Kidney tubule cell (primary cell): ENCODE data around the gene COMMD3.
"Not testable (repeated sequence)": the region's sequence is repeated elsewhere in the genome, so short reads cannot be mapped to it uniquely, and the experiment has no call there.

ENCODE experiments used
- DNase-seq: peaks from one replicate; pipeline ENCODE4 v3.0.0-alpha.2; 2018; ENCODE audit warnings: low spot score

Gene COMMD3

DNA sequence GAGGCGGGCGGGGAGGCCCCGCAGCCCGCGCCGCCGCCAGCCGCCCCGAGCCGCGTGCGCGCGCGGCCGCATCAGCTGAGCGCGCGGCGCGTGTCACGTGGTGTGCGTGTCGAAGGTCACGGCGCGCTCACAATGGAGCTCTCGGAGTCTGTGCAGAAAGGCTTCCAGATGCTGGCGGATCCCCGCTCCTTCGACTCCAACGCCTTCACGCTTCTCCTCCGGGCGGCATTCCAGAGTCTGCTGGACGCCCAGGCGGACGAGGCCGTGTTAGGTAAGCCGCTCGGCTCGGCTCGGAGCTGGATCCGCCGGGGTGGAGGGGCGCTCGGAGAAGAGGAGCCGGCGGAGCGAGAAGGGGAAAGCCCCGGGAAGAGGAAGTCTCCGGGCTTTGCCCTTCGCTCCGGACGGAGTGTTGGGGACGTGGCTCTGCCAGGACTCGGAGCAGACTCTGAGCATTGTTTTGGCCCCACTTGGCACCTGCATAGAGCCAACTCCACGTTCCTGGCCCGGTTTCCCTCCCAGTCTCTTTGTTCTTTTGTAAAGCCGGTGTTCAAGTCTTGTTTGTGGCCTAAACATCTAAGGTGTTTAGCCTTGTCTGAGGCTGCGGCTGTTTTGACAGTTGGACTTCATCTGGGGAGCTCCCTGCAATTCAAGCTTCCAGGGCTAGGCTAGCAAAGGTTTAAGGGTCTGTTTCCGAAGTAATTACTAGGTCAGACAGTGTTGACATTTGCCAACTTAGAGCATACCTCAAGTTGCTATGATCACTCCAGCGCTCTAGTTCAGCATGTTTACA lies at the start of gene COMMD3:
Gene COMMD3, plus strand, starts transcription at position 103 of the 790 bp plus-strand sequence. Its CDS starts 30 bp downstream, at position 133.
- peak; percentile 85 for DNase-seq

DNA sequence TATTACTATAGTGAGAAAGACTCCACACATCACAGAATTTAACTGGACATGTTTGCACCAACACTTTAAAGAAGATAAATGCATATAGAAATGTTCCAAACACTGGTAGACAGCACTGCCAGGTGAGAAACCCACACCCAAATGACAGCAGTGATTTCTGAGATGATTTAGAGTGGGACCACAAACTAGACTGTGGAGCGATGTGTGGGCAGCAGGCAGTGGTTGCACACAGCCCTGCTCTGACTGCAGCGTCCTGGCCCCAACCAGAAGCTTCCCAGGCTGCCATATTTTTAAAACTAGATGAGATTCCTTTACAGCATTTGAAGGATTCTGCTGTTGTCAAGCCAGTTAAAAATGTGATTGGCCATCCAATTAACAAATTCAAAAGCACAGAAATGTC lies 47.7 kb upstream of the COMMD3 start:
- DNase-seq, result no peak

DNA sequence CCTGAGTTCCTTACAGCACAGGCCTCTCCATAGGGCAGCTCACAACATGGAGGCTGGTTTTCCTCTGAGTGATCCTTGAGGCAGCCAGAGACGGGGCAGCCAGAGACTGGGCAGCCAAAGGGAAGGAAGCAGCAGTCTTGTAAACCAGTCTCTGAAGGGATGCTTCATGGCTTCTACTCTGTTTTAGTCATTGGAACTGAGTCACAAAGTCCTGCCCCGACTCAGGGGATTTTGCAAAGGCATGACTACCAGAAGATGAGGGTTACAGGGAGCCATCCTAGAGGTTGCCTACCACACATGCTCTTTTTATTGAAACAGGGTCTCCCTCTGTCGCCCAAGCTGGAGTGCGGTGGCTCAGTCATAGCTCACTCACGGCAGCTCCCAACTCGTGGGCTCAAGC lies 44.4 kb upstream of the COMMD3 start:
- DNase-seq, result no peak

DNA sequence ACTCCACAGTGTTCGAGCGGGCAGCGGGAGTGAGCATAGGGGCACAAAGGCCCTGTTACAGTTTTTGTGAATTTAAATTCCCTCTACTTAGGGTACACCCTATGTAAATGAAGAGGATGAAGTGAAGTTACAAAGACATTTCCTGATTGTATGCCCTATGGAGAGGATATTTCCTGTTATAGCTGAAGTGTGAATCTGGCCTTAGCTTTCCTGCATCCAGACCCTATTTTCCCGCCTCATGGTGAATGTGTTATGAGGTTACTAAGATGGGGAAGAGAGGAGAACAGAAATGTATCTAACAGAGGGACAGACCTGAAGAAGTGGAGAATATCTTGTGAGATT lies 37.8 kb upstream of the COMMD3 start:
- no peak for DNase-seq

DNA sequence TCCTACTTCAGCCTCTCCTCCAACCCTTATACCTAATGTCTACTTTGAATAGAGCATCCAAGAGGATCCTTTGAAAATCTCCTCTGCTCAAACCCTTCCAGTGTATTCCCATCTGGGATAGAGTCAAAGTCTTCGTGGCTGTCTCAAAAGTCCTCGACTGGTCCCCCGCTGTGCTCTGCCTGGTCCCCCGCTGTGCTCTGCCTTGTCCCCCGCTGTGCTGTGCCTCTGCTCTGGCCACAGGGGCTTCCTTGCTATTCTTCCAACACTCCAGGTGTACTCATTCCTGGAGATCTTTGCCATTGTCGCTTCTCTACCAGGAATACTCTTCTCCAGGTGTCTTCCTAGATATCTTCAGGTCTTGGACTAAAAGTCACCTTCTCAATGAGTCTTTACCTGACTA lies 36.1 kb upstream of the COMMD3 start:
- DNase-seq, result no peak

DNA sequence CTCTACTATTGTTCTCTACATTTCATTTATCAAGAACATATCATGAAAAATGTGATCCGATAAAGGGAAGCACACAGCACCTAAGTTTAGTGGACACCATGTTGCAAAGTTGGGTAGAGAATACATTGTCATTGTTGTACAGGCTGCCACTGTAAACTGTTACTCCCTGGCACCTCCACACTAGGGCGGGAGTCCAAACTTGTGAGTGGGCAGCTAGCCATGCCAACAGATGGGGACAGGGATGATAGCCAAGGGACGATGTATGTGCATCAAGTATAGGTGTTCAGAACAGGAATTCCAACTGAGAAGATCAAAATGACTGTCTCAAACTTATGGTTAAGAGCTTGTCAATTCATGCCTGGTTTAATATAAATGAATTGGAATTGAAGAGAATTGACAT lies 31.1 kb upstream of the COMMD3 start:
- no peak for DNase-seq

DNA sequence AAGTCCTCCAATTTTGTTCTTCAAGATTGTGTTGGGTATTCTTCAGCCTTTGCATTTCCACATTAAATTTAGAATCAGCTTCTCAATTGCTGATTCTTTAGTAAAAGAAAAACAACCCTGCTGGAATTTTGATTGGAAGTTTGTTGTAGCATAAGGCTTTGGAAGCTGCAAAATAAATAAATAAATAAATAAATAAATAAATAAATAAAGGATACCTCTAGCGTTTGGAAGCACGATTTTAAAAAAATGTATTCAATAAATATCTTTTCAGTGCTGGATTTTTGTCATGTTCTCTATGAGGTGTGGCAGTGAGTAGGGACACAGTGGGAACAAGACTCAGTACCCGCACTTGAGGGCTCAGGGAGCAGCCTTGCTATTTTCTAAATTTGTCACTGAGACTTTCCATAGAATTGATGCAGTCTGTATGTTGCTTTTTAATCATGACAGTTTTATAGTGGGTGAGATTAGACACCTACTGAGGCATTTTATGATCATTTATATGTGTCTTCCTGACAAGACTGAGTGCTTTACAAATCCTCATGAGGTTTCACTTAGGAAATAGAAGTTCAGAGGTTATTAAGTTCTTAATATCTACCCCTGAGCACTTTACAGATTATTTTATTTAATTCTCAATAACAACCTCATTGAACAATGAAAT lies 22.3 kb upstream of the COMMD3 start:
- no peak for DNase-seq

DNA sequence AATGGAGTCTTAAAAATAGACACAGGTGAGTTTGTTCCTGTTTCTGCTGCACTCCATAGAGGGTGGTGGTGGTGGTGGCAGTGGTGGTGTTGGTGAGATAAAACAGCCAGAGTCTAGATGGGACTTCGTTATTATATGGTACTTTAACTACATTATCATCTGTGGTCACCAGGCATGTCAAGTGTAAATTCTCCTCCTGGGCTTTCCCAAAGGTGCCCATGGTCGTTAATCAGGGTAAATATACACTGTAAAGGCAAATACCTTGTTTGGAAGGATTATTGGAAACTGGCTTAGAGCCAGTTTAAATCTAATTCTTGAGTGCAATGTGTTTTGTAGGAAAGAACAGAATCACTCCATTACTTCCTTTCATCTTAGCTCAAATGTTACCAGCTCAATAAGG lies 21.5 kb upstream of the COMMD3 start:
- no peak for DNase-seq

DNA sequence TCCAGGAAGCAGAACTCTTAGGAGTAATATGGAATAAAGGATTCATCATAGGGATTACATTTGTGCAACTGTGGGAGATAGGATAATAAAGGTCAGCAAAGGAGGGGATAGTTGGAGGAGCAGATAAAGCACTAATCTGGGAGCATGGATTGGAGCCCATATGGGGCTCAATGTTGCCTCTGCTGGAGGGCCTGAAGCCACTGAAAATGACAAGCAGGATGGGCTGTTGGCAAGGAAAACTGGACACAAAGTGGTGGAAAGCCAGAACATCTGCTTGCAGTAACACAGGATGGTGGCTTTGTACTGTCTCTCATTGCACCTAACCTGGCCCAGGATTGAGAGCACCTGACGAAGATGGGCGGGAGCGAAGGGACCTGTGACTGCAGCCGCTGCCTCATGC lies 15.0 kb upstream of the COMMD3 start:
- DNase-seq, result no peak

DNA sequence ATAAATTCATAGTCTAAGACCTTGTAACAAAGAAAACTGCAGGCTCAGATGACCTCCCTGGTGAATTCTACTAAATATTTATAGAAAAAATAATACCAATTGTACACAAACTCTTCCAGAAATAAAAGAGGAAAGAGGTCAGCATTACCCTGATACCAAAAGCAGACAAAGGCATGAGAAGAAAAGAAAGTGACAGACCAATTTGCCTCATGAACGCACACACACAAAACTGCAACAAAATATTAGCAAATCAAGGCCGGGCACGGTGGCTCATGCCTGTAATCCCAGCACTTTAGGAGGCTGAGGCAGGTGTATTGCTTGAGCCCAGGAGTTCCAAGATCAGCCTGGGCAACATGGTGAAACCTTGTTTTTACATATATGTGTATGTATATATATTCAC lies 12.7 kb upstream of the COMMD3 start:
- no peak for DNase-seq

DNA sequence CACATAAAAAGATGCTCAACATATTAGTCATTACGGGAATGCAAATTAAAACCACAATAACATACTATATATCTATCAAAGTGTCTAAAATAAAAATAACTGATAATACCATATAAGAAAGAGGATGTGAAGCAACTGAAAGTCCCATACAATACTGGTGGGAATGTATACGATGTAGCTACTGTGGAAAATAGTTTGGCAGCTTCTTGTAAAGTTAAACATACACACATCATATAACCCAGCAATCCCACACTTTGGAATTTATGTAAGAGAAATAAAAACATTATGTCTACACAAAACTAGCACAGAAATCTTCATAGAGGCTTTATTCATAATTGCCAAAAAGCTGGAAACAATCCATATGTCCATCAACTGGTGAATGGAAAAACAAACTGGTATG lies 10.5 kb upstream of the COMMD3 start:
- no peak for DNase-seq

DNA sequence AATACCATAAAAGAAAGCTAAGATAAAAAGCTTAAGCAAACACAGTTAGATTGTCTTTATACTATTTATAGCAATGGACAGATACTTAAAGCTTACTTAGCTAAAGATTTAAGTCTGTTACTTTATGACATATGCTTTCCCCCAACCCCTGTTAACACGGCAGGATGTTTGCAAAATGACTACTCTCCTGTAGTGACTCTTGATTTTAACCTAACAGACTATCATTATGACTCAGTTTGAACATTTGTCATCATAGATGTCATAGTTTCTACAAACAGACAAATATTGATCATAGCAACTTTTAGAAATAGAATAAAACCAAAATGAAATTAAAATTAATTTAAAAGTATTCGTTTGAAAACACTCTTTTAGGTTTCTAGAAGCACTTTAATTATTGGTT lies 7.8 kb upstream of the COMMD3 start:
- DNase-seq, result peak; percentile 63

DNA sequence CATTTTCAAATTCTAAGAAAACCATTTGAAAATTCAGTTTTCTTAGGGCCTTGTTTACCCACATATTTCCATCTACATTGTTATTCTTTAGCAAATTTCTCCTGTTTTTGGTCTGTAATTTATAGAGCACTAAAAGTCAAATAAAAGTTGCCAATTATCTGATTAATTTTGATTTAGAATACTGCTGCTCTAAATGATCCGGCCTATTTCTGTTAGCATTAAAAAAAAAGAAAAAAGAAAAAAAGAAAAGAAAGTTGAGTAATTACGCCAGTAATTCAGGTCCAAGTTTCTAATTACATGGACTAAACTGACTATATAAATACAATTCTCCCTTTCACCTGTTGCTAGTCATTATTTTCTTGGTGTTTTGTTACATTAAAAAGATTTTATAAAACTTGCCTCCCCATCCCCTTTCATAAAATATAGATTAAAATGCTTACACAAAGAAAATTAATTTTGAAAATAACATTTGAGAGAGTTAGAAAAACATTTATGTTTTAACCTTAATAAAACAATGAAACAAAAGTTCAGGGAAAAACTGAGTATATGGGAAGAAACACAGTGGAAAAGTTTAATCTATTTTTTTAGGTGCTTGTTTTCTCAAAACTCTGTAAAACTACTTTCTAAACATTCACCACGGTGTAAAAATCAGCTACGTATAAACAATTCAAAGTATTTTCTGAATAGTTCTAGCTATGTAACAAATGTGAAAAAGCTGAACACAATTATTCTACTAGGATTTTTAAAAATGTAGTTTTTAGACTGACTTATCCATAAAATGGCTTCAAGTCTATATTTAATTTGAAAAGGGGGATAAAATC lies 6.8 kb upstream of the COMMD3 start:
- no peak for DNase-seq

DNA sequence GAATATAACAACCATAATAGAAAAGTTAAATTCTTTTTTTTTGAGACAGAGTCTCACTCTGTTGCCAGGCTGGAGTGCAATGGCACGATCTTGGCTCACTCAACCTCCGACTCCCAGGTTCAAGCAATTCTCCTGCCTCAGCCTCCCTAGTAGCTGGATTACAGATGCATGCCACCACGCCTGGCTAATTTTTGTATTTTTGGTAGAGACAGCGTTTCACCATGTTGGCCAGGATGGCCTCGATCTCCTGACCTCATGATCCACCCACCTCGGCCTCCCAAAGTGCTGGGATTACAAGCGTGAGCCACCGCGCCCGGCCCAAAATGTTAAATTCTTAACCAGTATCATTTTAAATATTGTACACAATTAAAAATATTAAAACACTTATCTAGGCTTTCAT lies 6.2 kb upstream of the COMMD3 start:
- DNase-seq, result not testable (repeated sequence)

DNA sequence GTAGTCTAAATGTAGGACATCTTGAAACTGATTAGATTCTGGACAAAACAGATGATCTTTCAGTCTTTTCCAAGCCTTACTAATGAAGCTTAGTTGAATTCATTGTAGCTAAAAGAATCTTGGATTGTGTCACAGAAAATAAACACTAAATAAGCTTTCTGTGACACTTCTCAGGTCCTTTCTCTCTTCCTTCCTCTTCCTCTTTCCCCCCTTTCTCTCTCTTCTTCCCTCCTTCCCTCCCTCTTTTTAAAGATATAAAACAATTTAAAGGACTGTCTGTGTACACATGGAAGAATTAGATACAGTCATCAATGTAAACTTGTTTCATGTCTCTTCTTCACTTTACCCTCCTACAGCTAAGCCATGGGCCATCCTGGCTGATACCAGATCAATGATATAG lies 5.3 kb upstream of the COMMD3 start:
- no peak for DNase-seq

DNA sequence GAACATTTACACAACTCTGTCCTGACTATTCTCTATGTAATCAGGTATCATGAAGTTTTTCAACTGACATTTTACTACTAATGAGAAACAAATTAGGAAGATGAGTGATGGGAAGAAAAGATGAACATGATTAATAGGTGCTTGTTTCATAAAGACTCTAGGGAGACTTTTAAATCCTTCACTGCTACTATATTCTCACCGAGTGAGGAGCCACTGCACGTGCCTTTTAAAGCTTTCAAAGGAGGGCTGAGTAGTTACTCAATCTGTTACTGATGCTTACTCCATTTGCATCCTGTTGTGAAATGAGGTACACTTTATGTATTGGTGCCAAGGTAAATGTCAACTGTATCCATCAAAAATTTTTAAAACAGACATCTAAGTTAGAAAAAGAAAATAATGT lies 1.3 kb upstream of the COMMD3 start:
- DNase-seq, result no peak

DNA sequence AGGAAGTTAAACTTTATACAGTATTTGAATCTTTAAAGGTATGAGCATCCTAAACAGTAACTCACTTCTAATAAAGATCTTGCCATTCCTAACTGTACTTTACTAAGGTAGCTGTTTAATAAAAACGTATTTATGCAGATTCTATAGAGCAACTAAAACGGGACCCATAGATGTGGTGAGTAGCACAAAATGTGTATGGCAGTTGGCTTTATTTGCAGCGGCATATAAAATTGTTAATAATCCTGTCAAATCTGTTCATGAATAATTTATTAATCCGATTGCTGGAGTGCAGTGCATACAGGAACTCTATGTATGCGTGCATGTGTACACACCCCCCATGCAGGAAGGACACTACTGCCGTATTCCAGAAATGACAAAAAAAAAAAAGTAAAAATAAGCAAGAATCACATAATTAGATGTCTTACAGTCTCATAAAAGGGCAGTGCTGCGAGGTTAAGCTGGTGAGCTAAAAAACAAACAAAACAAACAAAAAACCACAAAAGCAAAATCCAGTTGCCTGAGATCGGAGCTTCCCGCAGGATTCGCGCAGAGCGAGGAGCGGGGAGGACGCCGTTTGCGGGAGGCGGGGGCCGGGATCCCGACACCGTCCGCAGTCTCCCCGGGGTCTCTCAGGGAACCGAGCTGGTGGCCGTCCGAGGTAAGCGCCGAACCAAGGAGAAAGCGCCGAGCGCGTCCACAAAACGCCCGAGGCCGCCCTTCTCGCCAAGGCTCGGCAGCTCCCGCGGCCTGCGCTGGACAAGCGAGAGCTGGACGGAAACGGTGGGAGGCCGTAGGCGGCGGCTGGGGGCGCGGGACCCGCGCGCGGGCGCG lies 518 bp upstream of the COMMD3 start:
- DNase-seq, result peak; percentile 14

DNA sequence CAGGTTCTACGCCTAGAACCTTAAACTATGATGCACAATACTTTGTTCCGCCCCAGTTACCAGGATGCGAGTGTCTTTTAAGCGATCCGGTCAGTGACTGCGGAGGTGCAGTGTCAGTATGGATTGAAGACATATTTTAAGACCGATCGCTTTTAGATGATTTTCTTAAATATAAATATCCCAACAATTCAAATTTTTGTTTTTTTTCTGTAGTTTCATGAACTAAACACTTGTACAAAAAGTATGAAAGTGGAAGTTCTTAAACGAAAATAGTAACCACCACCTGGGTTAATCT lies 835 bp downstream of the COMMD3 start:
- DNase-seq, result no peak

DNA sequence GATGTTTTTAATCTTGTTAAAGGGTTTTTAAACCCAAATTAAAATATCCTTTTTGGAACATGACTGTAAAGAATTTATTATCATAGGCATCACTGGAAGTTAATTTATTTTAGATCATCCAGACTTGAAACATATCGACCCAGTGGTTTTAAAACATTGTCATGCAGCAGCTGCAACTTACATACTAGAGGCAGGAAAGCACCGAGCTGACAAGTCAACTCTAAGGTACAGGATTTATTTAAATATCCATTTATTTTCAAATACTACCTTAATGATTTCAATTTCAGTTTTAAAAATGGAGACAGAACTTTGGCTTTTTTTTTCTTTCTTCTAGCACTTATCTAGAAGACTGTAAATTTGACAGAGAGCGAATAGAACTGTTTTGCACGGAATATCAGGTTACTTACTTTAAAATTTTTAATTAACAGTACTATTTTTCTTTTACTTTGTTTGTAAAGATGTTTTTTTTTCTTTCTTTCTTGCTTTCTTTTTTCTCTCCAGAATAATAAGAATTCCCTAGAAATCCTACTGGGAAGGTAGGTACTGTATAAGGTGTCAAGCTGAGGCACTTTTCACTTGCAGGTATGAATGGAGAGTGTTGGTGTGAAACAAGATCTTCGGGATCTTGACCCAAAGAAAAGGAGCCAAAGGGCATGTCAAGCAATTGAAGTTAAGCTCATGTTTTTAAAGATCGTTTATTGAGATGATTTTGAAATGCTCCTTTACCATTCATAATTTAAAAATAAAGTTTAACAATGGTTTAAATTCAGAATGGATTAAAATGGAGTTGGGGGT lies 1.8 kb downstream of the COMMD3 start:
- DNase-seq, result no peak

DNA sequence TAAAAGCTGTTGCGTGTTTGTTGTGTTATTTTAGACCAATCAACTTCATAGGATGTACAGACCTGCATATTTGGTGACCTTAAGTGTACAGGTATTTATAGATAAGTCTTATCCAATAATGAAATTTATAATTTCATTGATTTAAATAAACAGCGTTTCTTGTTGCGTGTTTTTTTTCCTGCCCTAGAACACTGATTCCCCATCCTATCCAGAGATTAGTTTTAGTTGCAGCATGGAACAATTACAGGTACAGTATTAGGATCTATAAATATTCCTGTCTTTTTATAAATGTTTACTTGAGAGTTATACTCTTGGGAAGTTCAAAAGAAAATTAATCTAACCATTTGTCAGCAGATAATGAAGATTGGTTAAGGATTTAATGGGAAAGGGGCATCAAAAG lies 2.6 kb downstream of the COMMD3 start:
- DNase-seq, result no peak

DNA sequence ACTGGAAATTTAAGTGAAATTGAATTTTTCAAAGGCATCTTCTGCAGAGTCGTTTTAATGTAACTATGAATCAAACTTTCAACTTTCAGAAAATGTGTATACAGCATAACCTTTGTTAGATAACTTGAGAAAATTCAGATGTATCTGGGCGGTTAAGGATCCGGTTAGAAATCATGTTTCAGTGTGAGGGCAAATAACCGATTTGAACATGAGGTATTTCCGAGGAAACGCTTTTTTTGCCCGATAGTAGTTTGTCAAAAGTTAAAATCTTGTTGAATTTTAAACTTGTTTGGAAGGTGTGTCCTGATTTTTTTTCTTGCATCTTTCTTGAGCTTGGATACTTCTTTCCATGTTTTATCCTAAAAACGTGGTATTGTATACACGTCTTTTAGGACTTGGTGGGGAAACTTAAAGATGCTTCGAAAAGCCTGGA lies 3.4 kb downstream of the COMMD3 start:
- no peak for DNase-seq
